Renal pelvis (tissue), 4 donors: ENCODE data around the gene DNER. TPM values are rescaled to one million over a fixed set of nuclear protein-coding genes. Genes with fewer than 3 reads are reported as not detected.
A peak's percentile ranks its signal among the peaks of the same experiment; 100 is the strongest.

ENCODE experiments used
- DNase-seq: peaks from one replicate; pipeline ENCODE4 v3.0.0-alpha.2; 2013
- polyA plus RNA-seq, 3 donors: library from polyadenylated mRNA; unstranded; fragments of 120-200 nt; gene quantifications; one replicate each; pipeline ENCODE4 v1.2.1, GENCODE V29; 2013; ENCODE audit not compliant: insufficient read length in 3 of 3

DNER gene
- polyA plus RNA-seq, 3 donors, result 56.5 to 61.6 (median 58.5) TPM

- DNase-seq, result no peak
These were observed 34.8 kb downstream of the DNER start for GRCh38 chr2:229679393-229680125.

- no peak for DNase-seq
These were observed 38.8 kb downstream of the DNER start for GRCh38 chr2:229675569-229675968.

- no peak for DNase-seq
These were observed 39.4 kb downstream of the DNER start for GRCh38 chr2:229674830-229675530.

- DNase-seq, result no peak
These were observed 40.7 kb downstream of the DNER start for GRCh38 chr2:229673676-229674075.

DNA sequence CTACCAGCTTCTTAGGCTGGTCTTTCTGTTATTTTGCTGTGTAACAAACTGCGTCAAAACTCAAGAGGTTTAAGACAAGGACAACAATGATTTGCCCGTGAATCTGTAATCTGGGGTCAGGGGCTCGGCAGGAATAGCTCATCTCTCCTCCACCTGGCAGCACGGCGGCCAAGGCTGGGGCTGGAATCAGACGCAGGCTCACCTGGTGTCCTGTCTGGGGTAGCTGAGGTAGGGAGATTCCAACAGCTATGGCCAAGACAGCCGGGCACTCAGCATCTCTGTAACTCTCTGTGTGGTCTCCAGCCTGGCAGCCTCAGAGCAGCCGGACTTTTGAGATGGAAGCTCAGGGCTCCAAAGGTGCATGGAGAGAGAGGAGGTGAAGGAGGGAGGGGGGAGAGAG, 42.3 kb downstream of the DNER start:
- no peak for DNase-seq

DNA sequence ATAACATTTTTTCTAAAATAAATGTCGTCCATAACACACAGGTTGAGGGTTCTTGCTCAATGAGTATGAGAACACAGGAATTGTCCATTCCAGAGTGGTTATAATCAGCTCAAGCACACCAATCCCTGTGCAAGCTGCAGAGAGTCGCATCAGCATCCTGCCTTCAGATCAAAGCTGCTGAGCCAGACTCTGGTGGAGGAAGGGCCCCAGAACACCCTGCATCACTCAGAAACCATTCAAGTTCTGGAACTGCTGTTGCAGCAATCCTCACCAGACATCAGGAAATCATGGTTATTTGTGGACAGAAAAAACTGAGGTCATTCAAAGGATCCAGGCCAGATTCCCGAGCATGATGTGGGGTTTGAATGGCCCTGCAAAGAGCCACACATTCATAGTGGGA, 44.5 kb downstream of the DNER start:
- DNase-seq, result no peak

DNA sequence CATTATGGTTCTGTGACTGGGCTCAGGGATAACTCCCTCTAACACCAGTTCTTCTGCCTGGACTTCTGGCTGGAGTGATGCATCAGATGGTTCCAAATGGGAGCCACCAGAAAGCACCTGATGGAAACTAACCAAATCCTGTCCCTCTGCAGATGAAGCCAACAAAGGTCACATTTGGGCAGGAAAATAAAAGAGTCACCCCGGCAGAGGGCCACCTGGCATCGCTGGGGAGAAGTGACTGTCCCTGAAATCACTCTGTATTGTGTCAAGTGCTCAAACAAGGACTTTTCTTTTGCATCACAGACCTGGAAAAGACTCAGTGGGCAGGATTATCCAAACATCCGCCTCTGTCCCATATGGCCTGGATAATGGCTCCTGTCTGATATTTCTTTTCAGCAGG, 47.5 kb downstream of the DNER start:
- DNase-seq, result no peak

GRCh38 chr2:229665158-229665557, 49.2 kb downstream of the DNER start:
- DNase-seq, result no peak

GRCh38 chr2:229661478-229661877, 52.9 kb downstream of the DNER start:
- DNase-seq, result no peak

GRCh38 chr2:229660951-229661350, 53.4 kb downstream of the DNER start:
- no peak for DNase-seq

GRCh38 chr2:229660391-229660790, 54.0 kb downstream of the DNER start:
- DNase-seq, result no peak

DNA sequence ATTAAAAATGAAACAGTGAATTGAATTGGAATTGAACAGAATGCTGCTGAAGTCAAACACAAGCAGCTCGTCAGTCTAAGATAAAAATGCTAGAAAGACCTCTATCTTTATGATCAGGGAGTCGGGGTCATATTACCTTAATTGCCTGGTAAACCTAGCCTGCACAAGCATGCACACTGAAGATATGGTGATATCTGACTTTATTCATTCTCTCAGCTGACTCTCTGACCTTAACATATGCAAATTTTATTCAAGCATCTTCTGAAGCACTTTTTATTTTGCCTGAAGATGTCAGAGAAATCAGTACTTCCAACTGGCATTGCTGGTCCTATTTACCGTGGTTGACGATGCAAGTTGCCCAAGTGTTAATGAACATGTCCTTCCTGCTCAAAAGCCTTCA, 56.4 kb downstream of the DNER start:
- no peak for DNase-seq

- no peak for DNase-seq
These were observed 59.9 kb downstream of the DNER start for GRCh38 chr2:229654437-229654836.

GRCh38 chr2:229653531-229653930, 60.8 kb downstream of the DNER start:
- peak; percentile 58 for DNase-seq

DNA sequence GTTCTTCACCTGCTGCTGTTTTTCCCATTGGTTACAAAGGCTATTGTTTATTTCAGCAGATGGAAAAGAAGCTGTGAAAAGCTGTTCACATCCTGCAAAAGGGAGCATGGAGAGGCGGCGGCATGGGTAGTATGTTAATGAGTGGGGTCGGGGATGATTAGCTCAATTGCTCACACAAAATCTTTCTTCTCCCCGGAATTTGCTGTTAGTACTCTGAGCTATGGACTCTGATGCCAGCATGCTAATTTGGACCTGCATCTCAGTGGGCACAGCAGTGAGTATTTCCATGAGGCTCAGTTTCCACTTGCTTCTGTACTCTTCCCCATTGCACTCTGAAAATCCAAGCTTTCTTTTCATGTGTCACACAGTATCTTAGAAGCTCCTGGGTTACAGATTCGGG, 61.6 kb downstream of the DNER start:
- no peak for DNase-seq

- DNase-seq, result no peak
These were observed 63.5 kb downstream of the DNER start for GRCh38 chr2:229650901-229651300.

DNA sequence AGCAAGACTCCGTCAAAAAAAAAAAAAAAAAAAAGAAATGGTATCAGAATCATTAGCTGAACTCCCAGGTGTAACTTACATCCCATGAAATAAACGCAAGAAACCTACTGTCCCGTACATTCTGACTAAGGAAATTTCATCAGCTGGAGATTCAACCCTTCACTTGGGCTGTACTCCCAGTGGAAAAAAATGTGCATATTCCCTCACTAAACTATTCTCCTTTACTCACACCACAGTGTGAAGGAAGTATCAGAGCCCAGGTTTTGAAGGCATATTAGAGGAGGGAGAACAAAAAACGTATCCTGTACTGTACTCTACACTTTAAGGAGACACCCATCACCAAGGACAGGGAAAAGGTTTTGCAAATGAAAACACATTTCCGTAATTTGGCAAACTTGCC, 64.3 kb downstream of the DNER start:
- DNase-seq, result no peak

- no peak for DNase-seq
These were observed 68.1 kb downstream of the DNER start for GRCh38 chr2:229646186-229646723.

DNA sequence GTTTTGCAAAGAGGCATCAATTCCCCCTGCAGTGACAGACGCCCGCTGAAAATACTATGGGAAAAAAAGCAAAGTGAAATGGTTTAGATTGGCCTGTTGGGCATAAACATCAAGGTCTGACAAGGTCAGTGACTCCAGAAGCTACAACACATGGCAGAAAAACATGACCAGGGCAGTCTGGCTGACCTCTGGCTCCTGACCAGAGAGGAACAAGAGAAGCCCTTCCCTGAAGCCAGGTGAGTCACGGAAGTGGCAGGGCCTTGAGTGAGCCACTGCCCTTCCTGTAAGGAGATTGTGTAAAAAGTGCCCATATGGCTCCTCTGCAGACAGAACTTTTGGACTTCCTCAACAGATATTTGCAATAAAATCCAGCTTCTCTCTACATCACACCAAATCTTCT, 72.0 kb downstream of the DNER start:
- DNase-seq, result no peak

DNA sequence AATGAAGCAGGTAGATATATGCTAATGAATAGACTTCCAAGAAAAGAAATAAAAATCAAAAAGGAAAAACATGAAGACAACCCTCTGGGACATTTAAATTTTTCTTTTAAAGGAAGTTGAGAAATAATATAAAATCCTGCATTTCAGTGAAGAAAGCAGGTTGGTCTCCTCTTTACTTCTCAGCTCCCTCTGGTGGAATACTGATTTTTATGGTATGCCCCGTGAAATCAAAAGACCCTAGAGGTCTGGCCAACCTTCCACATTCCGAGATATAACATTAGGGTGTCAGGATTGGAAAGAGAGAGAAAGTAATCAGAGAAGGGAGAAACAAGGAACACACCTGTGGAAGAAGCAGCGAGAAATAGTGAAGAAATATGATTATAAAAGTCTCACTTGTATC, 72.7 kb downstream of the DNER start:
- DNase-seq, result no peak

DNA sequence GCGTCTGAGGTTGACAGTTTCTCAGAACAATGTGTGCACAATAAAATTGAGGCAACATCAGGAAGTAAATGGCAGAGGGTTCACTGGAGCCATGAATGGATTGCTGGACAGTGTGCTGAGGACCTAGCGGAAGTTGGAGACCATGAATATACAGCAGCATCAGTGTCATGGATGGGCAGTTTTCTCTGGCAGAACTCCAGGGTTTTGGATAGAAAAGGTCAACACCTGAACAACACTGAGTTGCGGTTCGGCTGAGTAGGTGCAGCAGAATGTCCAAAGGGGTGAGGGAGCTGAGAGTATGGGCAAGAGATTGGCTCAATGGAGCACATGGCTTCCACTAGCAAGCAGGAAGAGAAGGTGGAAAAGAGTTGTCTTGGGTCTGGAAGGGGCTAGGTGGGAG, 73.7 kb downstream of the DNER start:
- no peak for DNase-seq

DNA sequence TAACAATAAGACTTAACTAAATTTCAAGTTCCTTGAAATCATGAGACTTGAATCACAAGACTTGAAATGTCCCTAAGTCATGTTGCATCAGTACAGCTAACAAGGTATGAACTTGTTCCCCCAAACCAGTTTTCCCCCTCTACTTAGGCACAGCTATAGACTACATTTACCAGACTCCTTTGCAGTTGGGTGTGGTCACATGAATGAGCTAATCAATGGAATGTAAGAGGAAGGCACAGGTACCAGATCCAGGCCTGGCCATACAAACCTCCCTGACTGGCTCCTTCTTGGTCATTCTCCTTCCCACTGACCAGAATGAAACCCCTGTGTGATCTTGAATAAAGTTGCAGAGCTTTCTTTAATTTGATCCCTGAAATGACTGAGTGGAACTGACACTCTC, 77.8 kb downstream of the DNER start:
- DNase-seq, result no peak

DNA sequence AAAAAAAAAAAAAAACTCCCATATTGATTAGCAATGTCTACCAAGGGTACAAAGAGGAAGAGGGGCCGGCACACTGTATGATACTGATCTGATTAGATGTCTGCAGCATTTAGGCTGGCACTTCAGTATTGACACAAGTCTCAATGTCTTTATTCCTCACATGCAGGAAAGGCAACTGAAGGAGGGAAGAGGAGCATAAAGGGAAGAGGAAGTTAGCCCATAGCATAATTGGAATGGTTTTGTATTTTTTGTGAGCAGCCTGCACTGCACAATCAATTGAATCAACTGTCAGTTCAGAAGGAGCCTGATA, 79.0 kb downstream of the DNER start:
- DNase-seq, result no peak
